Endothelial cell of umbilical vein (primary cell): ENCODE data around the gene ADAM17. TPM values are rescaled to one million over a fixed set of nuclear protein-coding genes. Genes with fewer than 3 reads are reported as not detected.

Source experiments
- BruUV-seq: library from RNA; stranded (reverse); fragments of 400-500 nt; replicated peaks from 2 replicates; lab custom pipeline; 2021; lab: Mats Ljungman, UMichigan
- CTCF ChIA-PET: fragments of 300-600, 350-600 bp; sonication (Branson Sonifier 250); formaldehyde crosslinking; loops from one replicate; lab custom pipeline; 2021; ENCODE audit warnings: antibody characterized with exemption, inconsistent platforms; lab: Charles Lee
- POLR2A ChIA-PET: fragments of 300-600, 350-600 bp; sonication (Branson Sonifier 250); formaldehyde crosslinking; loops from one replicate; lab custom pipeline; 2021; ENCODE audit warnings: antibody characterized with exemption, inconsistent platforms; lab: Charles Lee
- DNase-seq: peaks from one replicate; pipeline ENCODE4 v3.0.0-alpha.2; 2011; ENCODE audit warnings: low read depth, low spot score
- FAIRE-seq: peaks from 2 replicates; lab custom pipeline; 2011; peaks lifted over from hg19 to GRCh38; lab: Jason Lieb, UNC
- H2AFZ ChIP-seq: 2 replicates; pipeline ENCODE4 v1.6.0; 2012; ENCODE audit warnings: low read depth, low read length, control low read depth, inconsistent platforms
- H3K27ac ChIP-seq: 2 replicates; pipeline ENCODE4 v1.5.1; 2011; ENCODE audit warnings: low read depth, mild to moderate bottlenecking, control low read depth, low read length, moderate library complexity; ENCODE audit not compliant: insufficient read depth
- H3K27me3 ChIP-seq, 2 experiments: 2 replicates each; pipeline versions ENCODE4 v1.6.0 to v1.6.1; 2011; ENCODE audit warnings: low read length in 2 of 2, mixed read lengths in 1 of 2; ENCODE audit not compliant: control insufficient read depth in 2 of 2, insufficient read depth in 2 of 2
- H3K36me3 ChIP-seq, 2 experiments: 2 replicates in 1 of 2; 3 replicates in 1 of 2; pipeline ENCODE4 v1.5.1; 2011; ENCODE audit warnings: low read length in 2 of 2, mild to moderate bottlenecking in 1 of 2, moderate library complexity in 1 of 2; ENCODE audit not compliant: control insufficient read depth in 2 of 2, insufficient read depth in 2 of 2; ENCODE audit errors: extremely low read depth in 1 of 2
- H3K4me1 ChIP-seq: 3 replicates; pipeline ENCODE4 v1.5.1; 2011; ENCODE audit warnings: mild to moderate bottlenecking, low read length; ENCODE audit not compliant: control insufficient read depth, insufficient read depth; ENCODE audit errors: extremely low read depth
- H3K4me2 ChIP-seq: 2 replicates; pipeline ENCODE4 v1.6.1; 2011; ENCODE audit warnings: low read length, control low read depth, mixed read lengths; ENCODE audit not compliant: insufficient read depth
- H3K4me3 ChIP-seq, 3 experiments: fragments of 200-600 bp in 1 of 3; sonication (generic), shearing (Covaris generic) in 1 of 3; replicated peaks in 1 of 3; 2 replicates each; pipeline ENCODE4 v1.5.1; 2011 to 2016; ENCODE audit warnings: control low read depth in 3 of 3, low read length in 3 of 3, mild to moderate bottlenecking in 2 of 3, inconsistent platforms in 1 of 3, low read depth in 1 of 3, moderate library complexity in 1 of 3; ENCODE audit not compliant: insufficient read depth in 1 of 3
- H3K79me2 ChIP-seq: 2 replicates; pipeline ENCODE4 v1.6.0; 2012; ENCODE audit warnings: low read length, inconsistent platforms; ENCODE audit not compliant: control insufficient read depth, insufficient read depth
- H3K9ac ChIP-seq: replicated peaks from 2 replicates; pipeline ENCODE3; 2011; ENCODE audit warnings: low read length, control low read depth; ENCODE audit not compliant: insufficient read depth; ENCODE audit errors: extremely low read depth
- H3K9me1 ChIP-seq: replicated peaks from 3 replicates; pipeline ENCODE4 v1.6.0; 2011; ENCODE audit warnings: mild to moderate bottlenecking, low read length; ENCODE audit not compliant: control insufficient read depth, insufficient read depth; ENCODE audit errors: extremely low read depth
- H3K9me3 ChIP-seq: replicated peaks from 2 replicates; pipeline ENCODE4 v1.5.1; 2012; ENCODE audit warnings: low read length, inconsistent platforms; ENCODE audit not compliant: control insufficient read depth, insufficient read depth
- H4K20me1 ChIP-seq: replicated peaks from 2 replicates; pipeline ENCODE3; 2011; ENCODE audit warnings: mild to moderate bottlenecking, low read length; ENCODE audit not compliant: control insufficient read depth, insufficient read depth; ENCODE audit errors: extremely low read depth
- EZH2 ChIP-seq: IDR thresholded peaks from 2 replicates; pipeline ENCODE4 v1.6.1; 2012; ENCODE audit warnings: borderline replicate concordance, low read depth, mild to moderate bottlenecking, moderate library complexity, low read length, inconsistent platforms; ENCODE audit not compliant: severe bottlenecking
- FOS ChIP-seq: IDR thresholded peaks from 2 replicates; pipeline ENCODE4 v1.6.1; 2011; ENCODE audit warnings: mild to moderate bottlenecking, low read length, moderate library complexity, borderline replicate concordance; ENCODE audit not compliant: insufficient read depth
- GATA2 ChIP-seq: IDR thresholded peaks from 2 replicates; pipeline ENCODE4 v1.7.0; 2011; ENCODE audit warnings: low read depth, mild to moderate bottlenecking, moderate library complexity, mixed read lengths, low read length; ENCODE audit not compliant: insufficient read length, insufficient read depth
- JUN ChIP-seq: IDR thresholded peaks from 2 replicates; pipeline ENCODE4 v1.6.1; 2011; ENCODE audit warnings: borderline replicate concordance, low read depth; ENCODE audit not compliant: insufficient read length, insufficient read depth
- MYC ChIP-seq: IDR thresholded peaks from one replicate; pipeline ENCODE4 v1.6.1; 2011; ENCODE audit warnings: mild to moderate bottlenecking, low read depth, low read length
- POLR2A ChIP-seq: IDR thresholded peaks from 2 replicates; pipeline ENCODE4 v1.6.1; 2012; ENCODE audit warnings: low read depth, mild to moderate bottlenecking, control low read depth, low read length
- POLR2AphosphoS5 ChIP-seq: IDR thresholded peaks from 2 replicates; pipeline ENCODE4 v1.6.1; 2012; ENCODE audit warnings: low read depth, mild to moderate bottlenecking, control low read depth, low read length, moderate library complexity; ENCODE audit not compliant: insufficient read depth
- dilution Hi-C: fragments of 300-500 bp; cut with MboI; formaldehyde crosslinking; loops from one replicate; pipeline ENCODE4 v1.15.0; 2019; ENCODE audit warnings: low sequenced_read_pairs; ENCODE audit not compliant: extremely low pct_ligation_motif_present
- intact Hi-C: fragments of 100-400 bp; cut with micrococcal nuclease; formaldehyde crosslinking; loops from one replicate; pipeline ENCODE4 v1.10.0; 2022
- polyA plus RNA-seq, 4 experiments: library from polyadenylated mRNA; depleted of rRNA in 3 of 4; stranded (reverse) in 3 of 4; unstranded in 1 of 4; fragments of >200 nt; gene quantifications; 2 replicates each; pipeline versions ENCODE4 v1.2.1 to v1.2.3, GENCODE V29; 2011 to 2012; ENCODE audit warnings: missing spikeins in 1 of 4
- total RNA-seq: library from RNA; stranded (reverse); gene quantifications from 2 replicates; pipeline ENCODE4 v1.2.3, GENCODE V29; 2021
- TF ChIP-seq, protein P1 (sequence below): IDR thresholded peaks from 2 replicates; pipeline ENCODE4 v1.6.1; 2011; ENCODE audit not compliant: insufficient read depth, insufficient read length
- TF ChIP-seq, protein P2 (sequence below), 2 donors: IDR thresholded peaks; 1 replicate in 1 of 2; 2 replicates in 1 of 2; pipeline ENCODE4 v1.5.1; 2011; ENCODE audit warnings: low read length in 2 of 2, mild to moderate bottlenecking in 2 of 2, moderate library complexity in 2 of 2, control low read depth in 1 of 2, inconsistent platforms in 1 of 2, low read depth in 1 of 2; ENCODE audit not compliant: insufficient read depth in 1 of 2; ENCODE audit errors: extremely low read depth in 1 of 2

ADAM17 gene
- total and polyA plus RNA-seq, 2 donors (not counting 3 experiments of a cell fraction or from before 2014, with no cell fraction given) = 10.6 to 57.1 TPM

- ChIA-PET CTCF (interaction anchor here (1.4 kb wide), 1 partner anchor 24 kb away, joined by 3 read pairs; no protein-coding TSS in a partner anchor), POLR2A (no interaction called here)
- H4K20me1 ChIP-seq = no peaks in the 10 kb centered on the region
- no peak overlapping the region for H2AFZ ChIP-seq
- H3K4me1 ChIP-seq = no peaks in the 10 kb centered on the region
- H3K4me2 ChIP-seq = no peak overlapping the region
- H3K4me3 ChIP-seq = no peak overlapping the region
- no peaks in the 10 kb centered on the region for H3K9me3 ChIP-seq
- DNase-seq (no peak), FAIRE-seq (no peak)
- dilution Hi-C loops = no loop called here
- H3K79me2 ChIP-seq = no peaks in the 10 kb centered on the region
- no peak overlapping the region for H3K9ac ChIP-seq
- H3K27ac ChIP-seq = no peak overlapping the region
- no peaks in the 10 kb centered on the region for H3K27me3 ChIP-seq
- intact Hi-C loops = no loop called here
- peaks cover 9 to 23% of the 10 kb centered on the region in 2 experiments for H3K36me3 ChIP-seq
- BruUV-seq = no TSS peak
- TF ChIP-seq GATA2 (no peak), MYC (no peak), JUN (no peak), POLR2AphosphoS5 (no peak), FOS (no peak), POLR2A (no peak), EZH2 (no peak)
- TF ChIP-seq, protein P1, sequence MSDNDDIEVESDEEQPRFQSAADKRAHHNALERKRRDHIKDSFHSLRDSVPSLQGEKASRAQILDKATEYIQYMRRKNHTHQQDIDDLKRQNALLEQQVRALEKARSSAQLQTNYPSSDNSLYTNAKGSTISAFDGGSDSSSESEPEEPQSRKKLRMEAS = no peak
- TF ChIP-seq, protein P2, sequence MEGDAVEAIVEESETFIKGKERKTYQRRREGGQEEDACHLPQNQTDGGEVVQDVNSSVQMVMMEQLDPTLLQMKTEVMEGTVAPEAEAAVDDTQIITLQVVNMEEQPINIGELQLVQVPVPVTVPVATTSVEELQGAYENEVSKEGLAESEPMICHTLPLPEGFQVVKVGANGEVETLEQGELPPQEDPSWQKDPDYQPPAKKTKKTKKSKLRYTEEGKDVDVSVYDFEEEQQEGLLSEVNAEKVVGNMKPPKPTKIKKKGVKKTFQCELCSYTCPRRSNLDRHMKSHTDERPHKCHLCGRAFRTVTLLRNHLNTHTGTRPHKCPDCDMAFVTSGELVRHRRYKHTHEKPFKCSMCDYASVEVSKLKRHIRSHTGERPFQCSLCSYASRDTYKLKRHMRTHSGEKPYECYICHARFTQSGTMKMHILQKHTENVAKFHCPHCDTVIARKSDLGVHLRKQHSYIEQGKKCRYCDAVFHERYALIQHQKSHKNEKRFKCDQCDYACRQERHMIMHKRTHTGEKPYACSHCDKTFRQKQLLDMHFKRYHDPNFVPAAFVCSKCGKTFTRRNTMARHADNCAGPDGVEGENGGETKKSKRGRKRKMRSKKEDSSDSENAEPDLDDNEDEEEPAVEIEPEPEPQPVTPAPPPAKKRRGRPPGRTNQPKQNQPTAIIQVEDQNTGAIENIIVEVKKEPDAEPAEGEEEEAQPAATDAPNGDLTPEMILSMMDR (IDR thresholded peaks at IDR 0.05; ENCODE audit: extremely low read depth in 1 of 2, insufficient read depth in 1 of 2, low read depth in 1 of 2, low read length in 2 of 2) = no peak
- H3K9me1 ChIP-seq = no peaks in the 10 kb centered on the region
Observed at GRCh38 chr2:9525266-9525665, 30.4 kb downstream of the ADAM17 start.
